ENCODE data around the gene PLSCR4. TPM values are rescaled to one million over a fixed set of nuclear protein-coding genes. Genes with fewer than 3 reads are reported as not detected.

The PLSCR4 gene
- total RNA-seq, 4 donors from 2014 or later = 19.7 to 87.7 (median 41.0) TPM

- no peak for DNase-seq
- no peak for TF ChIP-seq POLR2A (IDR thresholded peaks at IDR 0.05)
- no peak for TF ChIP-seq POLR2AphosphoS5 (IDR thresholded peaks at IDR 0.05)
- TF ChIP-seq EP300 (IDR thresholded peaks at IDR 0.05; ENCODE audit: low read depth) = no peak
- TF ChIP-seq CTCF (IDR thresholded peaks at IDR 0.05) = no peak
- Histone ChIP-seq H3K4me1 (peaks cover 10 to 41% (median 25%) of the 10 kb centered on the region in 4 donors), H3K4me3 (no peak overlapping the region), H3K36me3 (no peaks in the 10 kb centered on the region), H3K9me3 (no peaks in the 10 kb centered on the region), H3K27ac (peak overlapping the region in 2 of 4 donors; percentile 28 to 46), H3K27me3 (no peaks in the 10 kb centered on the region)
- in situ Hi-C loops (cut with MboI; ENCODE audit: low pct_ligation_motif_present in 1 of 4, low pct_unique_long_range_greater_than_20kb in 1 of 4, low sequenced_read_pairs in 3 of 4) (loop anchor here in 1 of 4 donors (25.0 kb wide), 1 partner anchor 105 kb away; no protein-coding TSS in a partner anchor), intact Hi-C loops (cut with DNase I; ENCODE audit: low total_unique reads) (no loop called here)
- WGBS, 2 donors (ENCODE audit: low coverage in 1 of 2) = 63 to 76% methylated on average over 3 of the region's 3 CpGs
Measured at GRCh38 chr3:146166826-146167225, 84.1 kb downstream of the PLSCR4 start.

GRCh38 chr3:146166415-146166821, 84.5 kb downstream of the PLSCR4 start:
- DNase-seq = no peak
- H3K4me1 ChIP-seq = peaks cover 10 to 42% (median 26%) of the 10 kb centered on the region in 4 donors
- peak overlapping the region in 2 of 4 donors; percentile 28 to 56 for H3K27ac ChIP-seq
- in situ Hi-C loops (cut with MboI; ENCODE audit: low pct_ligation_motif_present in 1 of 4, low pct_unique_long_range_greater_than_20kb in 1 of 4, low sequenced_read_pairs in 3 of 4) (loop anchor here in 1 of 4 donors (25.0 kb wide), 1 partner anchor 104 kb away; no protein-coding TSS in a partner anchor), intact Hi-C loops (cut with DNase I; ENCODE audit: low total_unique reads) (no loop called here)
- TF ChIP-seq POLR2A (IDR thresholded peaks at IDR 0.05) (no peak), EP300 (IDR thresholded peaks at IDR 0.05; ENCODE audit: low read depth) (no peak), POLR2AphosphoS5 (IDR thresholded peaks at IDR 0.05) (peak in 1 of 3 donors; percentile 8)
- H3K27me3 ChIP-seq = no peaks in the 10 kb centered on the region
- no peak overlapping the region for H3K4me3 ChIP-seq
- no peaks in the 10 kb centered on the region for H3K36me3 ChIP-seq
- whole genome bisulfite sequencing, 2 donors (ENCODE audit: low coverage in 1 of 2) = 69 to 71% methylated on average over 4 of the region's 4 CpGs
- H3K9me3 ChIP-seq = no peaks in the 10 kb centered on the region

GRCh38 chr3:146165877-146166276, 85.0 kb downstream of the PLSCR4 start:
- Histone ChIP-seq H3K9me3 (no peaks in the 10 kb centered on the region), H3K27ac (peak overlapping the region; percentile 28 to 56 (median 49)), H3K4me3 (no peak overlapping the region), H3K36me3 (no peaks in the 10 kb centered on the region), H3K4me1 (peaks cover 10 to 42% (median 26%) of the 10 kb centered on the region in 4 donors), H3K27me3 (no peaks in the 10 kb centered on the region)
- intact Hi-C loops (cut with DNase I; ENCODE audit: low total_unique reads) (no loop called here), in situ Hi-C loops (cut with MboI; ENCODE audit: low pct_ligation_motif_present in 1 of 4, low pct_unique_long_range_greater_than_20kb in 1 of 4, low sequenced_read_pairs in 3 of 4) (loop anchor here in 1 of 4 donors (25.0 kb wide), 1 partner anchor 104 kb away; no protein-coding TSS in a partner anchor)
- TF ChIP-seq POLR2A (IDR thresholded peaks at IDR 0.05) (no peak), EP300 (IDR thresholded peaks at IDR 0.05; ENCODE audit: low read depth) (no peak), CTCF (IDR thresholded peaks at IDR 0.05) (no peak), POLR2AphosphoS5 (IDR thresholded peaks at IDR 0.05) (no peak)
- DNase-seq = no peak
- 23 to 47% methylated on average over 2 of the region's 2 CpGs for WGBS, 2 donors (ENCODE audit: low coverage in 1 of 2)

DNA sequence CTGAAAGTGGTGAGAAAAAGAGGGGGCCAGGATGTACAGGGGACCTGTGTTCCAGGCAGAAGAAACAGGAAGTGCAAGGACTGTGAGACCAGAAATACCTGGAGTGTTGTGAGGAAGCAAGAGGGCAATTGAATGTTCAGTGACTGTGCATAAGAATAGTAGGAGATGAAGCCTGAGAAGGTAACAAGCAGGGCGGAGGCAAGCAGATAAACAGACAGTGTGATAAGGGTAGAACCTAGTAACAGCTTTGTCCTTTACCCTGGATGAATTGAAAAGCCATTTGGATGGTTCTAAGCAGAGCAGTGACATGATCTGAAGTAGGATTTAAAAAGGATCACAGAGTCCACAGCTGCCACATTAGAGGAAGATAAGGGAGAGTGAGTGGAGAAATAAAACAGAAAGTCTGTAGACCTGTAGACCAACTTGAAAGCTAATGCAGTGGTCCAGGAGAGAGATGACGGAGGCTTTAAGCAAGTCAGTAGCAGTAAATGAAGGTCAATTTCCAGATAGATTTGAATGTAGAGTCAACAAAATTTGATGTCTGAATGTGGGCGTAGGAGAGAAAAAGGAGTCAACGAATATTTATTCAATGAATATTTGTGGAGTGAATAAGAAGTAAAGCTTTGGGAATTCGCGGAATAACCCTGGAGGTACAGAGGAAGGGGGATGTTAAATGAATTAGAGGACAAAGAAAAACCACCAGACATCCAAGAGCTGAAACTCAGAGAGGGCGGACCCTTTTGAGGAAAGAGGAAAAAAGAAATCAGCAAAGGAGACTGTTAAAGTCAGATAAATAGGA, 85.7 kb downstream of the PLSCR4 start:
- H3K27ac ChIP-seq = peak overlapping the region; percentile 28 to 56 (median 49)
- intact Hi-C loops (cut with DNase I; ENCODE audit: low total_unique reads) (no loop called here), in situ Hi-C loops (cut with MboI; ENCODE audit: low pct_ligation_motif_present in 1 of 4, low pct_unique_long_range_greater_than_20kb in 1 of 4, low sequenced_read_pairs in 3 of 4) (loop anchor here in 1 of 4 donors (25.0 kb wide), 1 partner anchor 103 kb away; no protein-coding TSS in a partner anchor)
- WGBS, 2 donors (ENCODE audit: low coverage in 1 of 2) = 63 to 73% methylated on average over 7 of the region's 7 CpGs
- TF ChIP-seq CTCF (IDR thresholded peaks at IDR 0.05) (no peak), EP300 (IDR thresholded peaks at IDR 0.05; ENCODE audit: low read depth) (no peak), POLR2A (IDR thresholded peaks at IDR 0.05) (peak; percentile 27), POLR2AphosphoS5 (IDR thresholded peaks at IDR 0.05) (peak in 2 of 3 donors; percentile 65 to 77)
- H3K4me3 ChIP-seq = no peak overlapping the region
- H3K9me3 ChIP-seq = no peaks in the 10 kb centered on the region
- no peaks in the 10 kb centered on the region for H3K36me3 ChIP-seq
- peaks cover 10 to 42% (median 26%) of the 10 kb centered on the region in 4 donors for H3K4me1 ChIP-seq
- DNase-seq = peak; percentile 45
- no peaks in the 10 kb centered on the region for H3K27me3 ChIP-seq

Data from transverse colon (tissue), 4 donors.